Measurements from ENCODE around the gene CRADD.

GRCh38 chr12:93723568-93723930, 46.4 kb downstream of the CRADD start:
- TF ChIP-seq EZH2 (IDR thresholded peaks at IDR 0.05) (no peak), POLR2AphosphoS5 (IDR thresholded peaks at IDR 0.05; ENCODE audit: borderline replicate concordance, low read depth, low read length) (no peak), FOXP2 (optimal IDR thresholded peaks at IDR 0.05; ENCODE audit: control extremely low read depth, extremely low read length, insufficient read depth) (no peak)
